HG02885 (cell line): Measurements from ENCODE around the gene MRPL51.
A peak's percentile ranks its signal among the peaks of the same experiment; 100 is the strongest.
"Not testable (repeated sequence)": the region's sequence is repeated elsewhere in the genome, so short reads cannot be mapped to it uniquely, and the experiment has no call there.

ENCODE experiments used
- ATAC-seq: cut with Tn5 transposase; IDR thresholded peaks from one replicate; pipeline ENCODE4 v1.9.1; 2021; ENCODE audit warnings: mild to moderate bottlenecking; ENCODE audit not compliant: unreplicated experiment, poor library complexity

MRPL51 gene

GRCh38 chr12:6532051-6532926, 39.2 kb upstream of the MRPL51 start:
- peak; percentile 20 for ATAC-seq

- ATAC-seq = no peak
Observed at GRCh38 chr12:6530576-6531260, 37.7 kb upstream of the MRPL51 start.

GRCh38 chr12:6529291-6529737, 36.3 kb upstream of the MRPL51 start:
- no peak for ATAC-seq

GRCh38 chr12:6528539-6529235, 35.6 kb upstream of the MRPL51 start:
- no peak for ATAC-seq

GRCh38 chr12:6527711-6528110, 34.6 kb upstream of the MRPL51 start:
- no peak for ATAC-seq

DNA sequence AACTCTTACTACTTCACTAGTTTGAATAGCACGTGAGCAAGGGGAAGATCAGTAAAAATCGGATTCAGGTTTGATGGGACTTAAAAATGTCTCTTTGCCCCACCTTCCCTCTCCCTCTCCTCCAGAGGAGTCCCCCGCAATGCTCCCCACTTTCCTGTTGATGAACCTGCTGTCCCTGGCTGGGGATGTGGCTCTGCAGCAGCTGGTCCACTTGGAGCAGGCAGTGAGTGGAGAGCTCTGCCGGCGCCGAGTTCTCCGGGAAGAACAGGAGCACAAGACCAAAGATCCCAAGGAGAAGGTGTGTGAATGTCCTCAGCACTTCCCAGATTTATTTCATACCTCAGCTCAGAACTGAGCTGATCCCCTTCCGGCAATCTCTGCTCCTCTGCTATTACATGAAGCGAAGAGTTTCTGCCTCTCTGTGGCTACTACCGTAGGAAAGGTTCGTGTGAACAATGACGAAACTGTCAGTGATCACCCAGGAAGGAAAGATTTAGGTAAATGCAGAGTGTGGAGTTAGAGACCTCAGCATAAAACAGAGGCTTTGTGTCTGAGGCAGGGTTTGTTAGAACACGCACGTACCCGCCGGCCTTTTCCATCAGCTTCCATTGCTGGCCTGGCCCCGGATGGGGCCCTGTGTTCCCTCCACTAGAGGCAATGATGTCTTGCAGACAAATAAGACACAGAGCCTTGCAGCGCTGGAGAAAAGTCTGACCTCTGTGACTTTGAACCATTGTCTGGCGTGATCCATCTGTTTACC, 33.9 kb upstream of the MRPL51 start:
- ATAC-seq = no peak

- ATAC-seq = no peak
Observed at GRCh38 chr12:6526201-6526600, 33.1 kb upstream of the MRPL51 start.

GRCh38 chr12:6524648-6525047, 31.6 kb upstream of the MRPL51 start:
- no peak for ATAC-seq

DNA sequence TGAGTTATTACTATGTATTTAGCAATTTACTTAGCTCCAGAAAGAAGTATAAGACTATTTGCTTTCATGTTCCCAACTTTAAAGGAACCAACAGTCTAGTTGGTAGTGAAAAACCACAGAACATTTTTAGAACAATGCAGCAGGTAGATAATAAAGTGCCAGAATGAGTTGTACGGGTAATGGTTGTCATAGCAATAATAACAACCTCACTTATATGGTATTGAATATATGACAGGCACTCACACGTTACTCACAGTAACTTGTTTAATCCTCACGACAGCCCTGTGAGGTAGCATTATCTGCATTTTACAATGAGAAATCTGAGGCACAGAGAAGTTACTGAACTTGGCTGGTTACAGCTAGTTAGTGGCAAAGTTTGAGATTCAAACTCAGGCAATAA, 30.6 kb upstream of the MRPL51 start:
- no peak for ATAC-seq

GRCh38 chr12:6522193-6522592, 29.1 kb upstream of the MRPL51 start:
- no peak for ATAC-seq

- no peak for ATAC-seq
Observed at GRCh38 chr12:6520186-6520585, 27.1 kb upstream of the MRPL51 start.

DNA sequence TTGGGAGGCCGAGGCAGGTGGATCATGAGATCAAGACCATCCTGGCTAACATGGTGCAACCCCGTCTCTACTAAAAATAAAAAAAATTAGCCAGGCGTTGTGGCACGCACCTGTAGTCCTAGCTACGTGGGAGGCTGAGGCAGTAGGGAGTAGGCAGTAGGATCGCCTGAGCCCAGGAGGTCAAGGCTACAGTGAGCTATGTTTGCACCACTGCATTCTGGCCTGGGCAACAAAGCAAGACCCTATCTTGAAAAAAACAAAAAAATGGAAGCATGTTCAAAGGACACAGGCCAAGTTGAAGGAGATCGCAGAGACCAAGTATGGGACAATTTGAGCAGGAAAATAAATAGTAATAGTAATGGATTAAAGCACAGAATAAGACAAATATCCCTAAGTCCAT, 15.0 kb upstream of the MRPL51 start:
- ATAC-seq = no peak

DNA sequence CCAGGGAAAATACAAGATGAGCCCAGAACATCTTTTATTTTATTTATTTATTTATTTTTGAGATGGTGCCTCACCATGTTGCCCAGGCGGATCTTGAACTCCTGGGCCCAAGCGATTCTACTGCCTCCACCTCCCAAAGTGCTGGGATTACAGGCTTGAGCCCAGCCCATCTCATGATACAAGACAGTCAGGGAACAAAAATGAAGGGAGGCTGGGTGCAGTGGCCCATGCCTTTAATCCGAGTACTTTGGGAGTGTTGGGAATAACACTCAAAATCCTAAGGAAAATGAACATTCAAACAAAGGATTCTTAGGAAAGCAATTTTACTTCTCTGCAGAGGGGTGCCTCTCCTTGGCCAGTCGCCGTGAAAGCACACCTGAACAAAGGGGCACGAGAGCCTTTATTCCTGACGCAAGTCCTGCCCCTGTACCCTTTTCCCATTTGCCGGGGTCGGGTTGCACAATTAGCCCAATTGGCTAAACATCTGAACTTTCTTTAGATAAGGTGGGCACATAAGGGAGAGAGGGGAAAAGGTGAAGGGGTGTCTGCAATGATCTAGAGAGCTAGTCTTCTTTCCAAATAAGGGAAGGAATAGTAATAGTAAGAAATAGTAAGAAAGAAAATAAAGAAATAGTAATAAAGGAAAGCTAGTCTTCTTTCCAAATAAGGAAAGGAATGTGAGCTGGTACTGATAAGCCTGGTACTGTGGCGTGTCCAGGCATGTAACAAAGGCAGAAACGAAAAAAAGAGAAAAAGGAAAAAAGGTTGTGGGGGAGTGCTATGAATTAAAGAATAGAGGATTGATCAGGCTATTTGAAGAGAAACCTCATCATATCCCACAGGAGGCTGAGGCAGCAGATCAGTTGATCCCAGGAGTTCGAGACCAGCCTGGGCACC, 14.3 kb upstream of the MRPL51 start:
- no peak for ATAC-seq

DNA sequence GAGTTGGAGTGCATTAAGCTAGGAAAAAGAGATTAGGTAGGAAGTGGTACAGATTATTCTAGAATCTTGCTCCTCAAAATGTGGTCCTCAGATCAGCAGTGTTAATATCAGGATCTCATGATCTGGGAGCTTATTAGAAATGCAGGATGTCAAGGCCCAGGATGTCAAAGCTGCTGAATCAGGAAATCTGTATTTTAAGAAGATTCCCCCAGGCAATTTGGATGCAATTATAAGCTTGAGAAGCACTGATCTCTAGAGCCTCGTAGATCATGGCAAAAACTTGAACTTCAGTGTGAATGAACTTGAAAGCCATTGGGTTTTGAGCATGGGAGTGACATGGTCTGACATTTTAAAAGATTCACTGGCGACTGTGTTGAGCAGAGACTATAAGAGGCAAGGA, 7.4 kb upstream of the MRPL51 start:
- no peak for ATAC-seq

- ATAC-seq = not testable (repeated sequence)
Observed at GRCh38 chr12:6497291-6497690, 4.2 kb upstream of the MRPL51 start.

GRCh38 chr12:6494968-6495367, 1.9 kb upstream of the MRPL51 start:
- no peak for ATAC-seq

DNA sequence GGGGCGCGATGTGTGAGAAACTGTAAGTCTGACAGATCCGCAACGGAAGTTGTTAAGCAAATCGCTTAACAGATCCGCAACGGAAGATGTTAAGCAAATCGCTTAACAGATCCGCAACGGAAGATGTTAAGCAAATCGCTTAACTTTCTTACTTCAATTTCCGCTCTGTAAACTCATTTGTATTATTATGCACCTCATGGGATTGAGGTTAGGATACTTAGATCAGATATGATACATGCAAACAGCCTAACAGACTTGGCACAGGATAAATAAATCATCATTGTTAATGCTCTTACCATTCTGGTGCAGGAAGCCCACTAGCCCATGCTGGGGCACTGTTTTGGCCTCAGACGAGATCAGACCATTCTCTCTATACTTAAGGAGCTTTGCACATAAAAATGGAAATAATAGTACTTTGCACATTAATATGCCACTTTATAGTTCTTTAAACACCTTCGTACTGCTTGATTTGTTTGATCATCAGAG, 1.2 kb upstream of the MRPL51 start:
- no peak for ATAC-seq

DNA sequence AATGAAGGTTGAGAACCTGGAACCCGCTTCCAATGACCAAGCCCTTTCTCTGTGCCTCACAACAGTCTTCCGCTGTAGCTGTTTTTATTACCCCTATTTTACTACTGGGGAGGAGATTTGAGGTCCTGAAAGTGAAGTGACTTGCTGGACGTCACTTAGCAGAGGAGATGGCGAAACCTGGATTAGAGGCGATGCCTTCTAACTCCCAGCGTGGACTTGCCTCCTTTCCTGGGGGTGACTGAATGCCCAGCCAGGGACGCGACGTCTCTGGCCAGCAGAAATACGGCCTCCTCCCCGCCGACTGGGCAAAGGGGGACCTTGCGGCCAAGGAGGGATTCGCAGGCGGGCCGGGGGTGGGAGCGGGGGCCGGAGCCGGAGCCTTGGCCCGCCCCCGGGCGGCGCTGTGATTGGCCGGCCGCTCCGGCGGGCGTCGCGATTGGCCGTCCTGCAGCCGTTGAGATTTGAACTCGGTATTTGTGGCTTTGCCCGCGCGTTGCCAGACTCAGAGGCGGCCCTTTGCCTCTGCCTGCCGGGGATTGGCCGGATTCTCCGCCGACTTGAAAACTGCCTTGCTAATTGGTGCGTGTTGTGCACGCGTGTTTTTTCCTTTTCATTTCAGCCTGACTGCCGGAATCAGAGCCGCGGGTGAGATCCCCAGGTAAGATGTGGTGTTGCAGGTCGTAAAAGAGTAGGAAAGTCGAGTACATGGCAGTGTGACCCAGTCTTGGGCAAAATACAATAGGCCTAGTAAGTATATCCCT, 615 bp upstream of the MRPL51 start, which contains the start of gene NCAPD2:
Gene NCAPD2 (plus strand): TSS at position 606 of the 761 bp plus-strand sequence. CDS start 997 bp downstream, outside the sequence.
- ATAC-seq = peak; percentile 93
